Stimulated activated naive CD8-positive, alpha-beta T cell treated with anti-CD3 and anti-CD28 coated beads, Interleukin-15, amount 100 ng/mL, for 72 hours (primary cell): ENCODE measurements around the gene KLHL5.

ENCODE experiments used
- ATAC-seq: fragments of 150-1000 bp; cut with Tn5 transposase; 2 replicates; pipeline ENCODE4 v1.10.0; 2021; ENCODE audit warnings: mild to moderate bottlenecking, moderate library complexity
- DNase-seq, 2 donors: peaks; one replicate each; pipeline ENCODE4 v3.0.0; 2021 to 2022
- H3K27ac Mint-ChIP-seq, 2 donors: one replicate each; pipeline ENCODE4 v1.8.0; 2022; ENCODE audit warnings: mild to moderate bottlenecking in 2 of 2, mixed read lengths in 2 of 2, moderate library complexity in 2 of 2
- H3K27me3 Mint-ChIP-seq: one replicate; pipeline ENCODE4 v1.8.0; 2022; ENCODE audit warnings: mixed read lengths
- H3K4me1 Mint-ChIP-seq: one replicate; pipeline ENCODE4 v1.8.0; 2022; ENCODE audit warnings: mild to moderate bottlenecking, mixed read lengths
- H3K4me3 Mint-ChIP-seq, 2 donors: one replicate each; pipeline ENCODE4 v1.8.0; 2022; ENCODE audit warnings: mild to moderate bottlenecking in 2 of 2, mixed read lengths in 2 of 2, moderate library complexity in 1 of 2
- H3K9me3 Mint-ChIP-seq, 2 donors: one replicate each; pipeline ENCODE4 v1.8.0; 2022; ENCODE audit warnings: mixed read lengths in 2 of 2

The KLHL5 gene

DNA sequence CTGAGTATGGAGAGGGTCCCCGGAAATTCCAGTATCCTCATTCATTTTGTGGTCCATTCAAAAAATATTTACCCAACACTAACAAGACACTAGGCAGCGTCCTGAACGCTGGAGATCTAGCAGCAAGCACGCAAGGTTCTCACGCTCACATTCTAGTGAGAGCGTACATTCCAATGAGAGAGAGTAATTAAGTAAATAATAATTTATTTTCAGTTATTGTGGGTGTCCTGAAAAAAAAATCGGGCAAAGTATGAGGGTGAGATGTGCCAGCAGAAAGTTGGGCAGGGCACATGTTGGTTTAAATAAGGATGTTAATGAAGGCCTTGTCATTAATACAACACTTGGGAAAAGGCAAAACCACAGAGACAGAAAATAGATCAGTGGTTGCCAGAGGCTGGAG is 25.9 kb upstream of the KLHL5 start:
- DNase-seq (no peak), ATAC-seq (no peak)
- no peaks in the 10 kb centered on the region for H3K27me3 Mint-ChIP-seq
- H3K27ac Mint-ChIP-seq, result no peak overlapping the region
- no peak overlapping the region for H3K4me3 Mint-ChIP-seq
- H3K9me3 Mint-ChIP-seq, result no peaks in the 10 kb centered on the region
- peaks cover 54% of the 10 kb centered on the region for H3K4me1 Mint-ChIP-seq

DNA sequence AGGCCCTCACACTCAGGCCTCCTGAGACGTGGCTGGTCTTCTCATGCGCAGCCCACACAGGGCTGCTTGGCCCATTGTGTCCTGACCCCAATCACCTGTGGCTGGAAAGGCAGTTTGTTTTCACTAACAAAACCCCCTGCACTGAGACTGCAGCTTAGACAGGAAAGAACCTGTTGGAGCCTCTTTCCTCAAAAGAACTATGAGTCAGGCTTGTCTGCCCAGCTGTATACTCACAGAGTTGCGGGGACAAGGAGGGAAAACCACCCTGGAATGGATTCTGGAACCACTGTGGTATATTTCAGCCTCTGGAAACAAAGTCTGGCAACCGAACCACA is 24.6 kb upstream of the KLHL5 start:
- Mint-ChIP-seq H3K4me3 (no peak overlapping the region), H3K27me3 (no peaks in the 10 kb centered on the region), H3K27ac (no peak overlapping the region), H3K9me3 (no peaks in the 10 kb centered on the region), H3K4me1 (peaks cover 56% of the 10 kb centered on the region)
- DNase-seq, result no peak
- no peak for ATAC-seq

DNA sequence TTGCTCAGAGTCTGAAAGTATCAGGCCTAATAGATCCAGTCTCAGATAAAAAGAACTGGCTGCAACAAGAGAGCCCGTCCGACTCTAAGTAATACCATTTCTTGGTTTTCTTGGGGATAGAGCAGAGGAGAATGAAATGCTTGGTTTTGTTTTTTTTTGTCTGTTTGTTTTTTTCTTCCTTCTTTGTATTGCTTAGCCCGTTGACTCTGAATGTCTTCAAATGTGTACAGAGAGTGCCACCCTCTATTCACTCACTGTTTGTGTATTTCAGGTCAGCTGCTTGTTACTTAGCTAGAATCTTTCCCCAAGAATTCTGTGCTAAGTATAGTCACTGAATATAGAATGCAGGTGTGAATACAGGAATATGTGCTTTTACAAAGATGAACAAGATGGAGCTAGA is 24.1 kb upstream of the KLHL5 start:
- Mint-ChIP-seq H3K9me3 (no peaks in the 10 kb centered on the region), H3K27me3 (no peaks in the 10 kb centered on the region), H3K4me1 (peaks cover 54% of the 10 kb centered on the region), H3K27ac (peak overlapping the region in 1 of 2 donors; percentile 2), H3K4me3 (no peak overlapping the region)
- DNase-seq, result no peak
- no peak for ATAC-seq

DNA sequence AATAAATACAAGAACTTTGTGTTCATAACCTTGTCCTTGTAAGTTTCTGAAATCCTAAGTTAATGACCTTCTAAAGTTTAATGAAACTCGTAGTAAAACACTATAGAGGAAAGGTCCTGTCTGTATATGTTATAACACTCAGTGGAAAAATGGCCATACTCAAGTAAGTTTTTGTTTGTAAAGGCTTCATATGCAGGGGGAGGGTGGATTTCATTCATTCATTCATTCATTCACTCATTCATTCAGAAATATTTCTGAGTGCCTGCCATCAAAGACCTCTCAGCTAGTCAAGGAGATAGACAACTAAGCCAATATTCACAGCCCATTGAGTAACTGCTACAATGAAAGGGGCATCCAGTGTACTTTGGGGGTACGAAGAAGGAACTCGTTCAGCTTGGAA is 22.9 kb upstream of the KLHL5 start:
- H3K4me1 Mint-ChIP-seq, result peaks cover 56% of the 10 kb centered on the region
- no peak for ATAC-seq

DNA sequence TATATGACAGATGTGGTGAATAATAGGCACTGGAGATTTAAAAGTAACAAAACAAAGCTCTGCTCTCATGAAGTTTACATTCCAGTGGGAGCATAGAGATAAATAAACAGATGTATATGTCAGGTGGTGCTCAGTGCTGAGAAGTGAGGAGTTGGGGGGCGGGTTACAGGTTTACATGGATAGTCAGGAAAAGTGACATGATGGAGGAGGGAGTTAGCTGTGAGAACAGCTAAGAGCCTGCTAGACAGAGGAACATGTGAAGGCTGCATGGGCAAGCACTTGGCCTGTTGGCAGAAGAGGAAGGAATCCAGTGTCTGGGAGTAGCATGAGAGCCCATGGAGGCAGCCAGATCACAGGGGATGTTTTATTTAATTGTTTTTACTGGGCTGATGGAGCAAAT is 19.7 kb upstream of the KLHL5 start:
- Mint-ChIP-seq H3K27me3 (no peaks in the 10 kb centered on the region), H3K27ac (peak overlapping the region in 1 of 2 donors; percentile 82), H3K4me3 (peak overlapping the region; percentile 1 to 12), H3K4me1 (peaks cover 46% of the 10 kb centered on the region), H3K9me3 (no peaks in the 10 kb centered on the region)
- no peak for ATAC-seq
- no peak for DNase-seq

More for the DNA sequence above, 22.9 kb upstream of the KLHL5 start:
- Mint-ChIP-seq H3K27me3 (no peaks in the 10 kb centered on the region), H3K4me3 (no peak overlapping the region), H3K27ac (no peak overlapping the region), H3K9me3 (no peaks in the 10 kb centered on the region)
- no peak for DNase-seq

DNA sequence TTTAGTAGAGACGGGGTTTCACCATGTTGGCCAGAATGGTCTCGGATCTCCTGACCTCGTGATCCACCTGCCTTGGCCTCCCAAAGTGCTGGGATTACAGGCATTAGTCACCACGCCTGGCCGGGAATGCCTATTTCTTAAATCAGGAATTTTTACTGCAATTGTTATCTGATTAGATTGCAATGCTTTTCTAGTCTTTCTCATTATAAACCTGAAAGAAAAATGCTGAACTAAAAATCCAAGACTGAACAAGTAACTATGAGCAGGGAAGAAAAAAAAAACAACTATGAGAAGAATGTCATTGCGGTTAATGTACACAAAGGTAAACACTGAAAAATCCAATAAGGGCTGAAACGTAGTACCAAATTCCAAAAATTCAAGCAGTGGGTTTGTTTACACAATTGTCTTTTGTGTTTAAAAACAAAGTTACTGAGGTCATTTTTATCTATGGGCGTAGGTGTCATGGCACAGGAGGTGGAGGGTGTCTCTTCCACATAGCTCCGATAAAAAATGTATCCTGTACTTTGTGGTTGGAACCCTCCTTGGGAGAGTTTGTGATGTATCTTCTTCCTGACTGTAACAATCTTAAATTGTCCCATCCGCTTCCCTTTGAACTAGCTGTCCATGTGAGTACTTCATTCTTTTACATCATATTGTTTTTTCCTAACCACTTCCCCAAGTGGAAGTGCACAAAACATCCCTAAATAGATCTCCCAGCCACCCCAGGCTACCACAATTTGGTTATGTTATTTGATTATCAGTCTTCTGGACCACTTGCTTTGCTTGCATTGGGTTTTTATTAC is 18.8 kb upstream of the KLHL5 start:
- DNase-seq, result no peak
- Mint-ChIP-seq H3K27me3 (no peaks in the 10 kb centered on the region), H3K4me1 (peaks cover 51% of the 10 kb centered on the region), H3K4me3 (peak overlapping the region; percentile 86 to 87), H3K9me3 (no peaks in the 10 kb centered on the region), H3K27ac (peak overlapping the region; percentile 81 to 95)
- no peak for ATAC-seq

DNA sequence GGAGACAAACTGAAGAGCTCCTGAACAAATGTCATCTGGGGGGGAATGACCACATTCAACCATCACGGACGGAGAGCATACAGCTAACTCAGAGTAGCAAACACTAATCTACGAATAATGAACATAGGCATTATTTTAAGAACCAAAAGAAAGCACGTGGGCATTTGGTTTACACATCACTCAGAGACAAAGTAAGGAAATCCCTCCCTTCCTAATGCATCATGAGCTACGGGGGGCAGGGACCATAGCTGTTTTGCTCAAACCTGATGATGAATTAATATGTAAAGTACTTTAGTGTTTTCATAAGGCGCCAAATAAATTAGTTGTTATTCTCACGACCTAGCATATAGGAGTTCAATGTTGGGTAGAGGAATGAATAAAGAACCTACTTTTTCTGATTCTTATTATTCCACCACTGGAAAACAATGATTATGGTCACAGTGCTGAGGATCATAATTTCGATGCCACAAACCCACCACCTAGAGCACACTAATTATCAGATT is 18.1 kb upstream of the KLHL5 start:
- Mint-ChIP-seq H3K27ac (peak overlapping the region; percentile 81 to 95), H3K9me3 (no peaks in the 10 kb centered on the region), H3K27me3 (no peaks in the 10 kb centered on the region), H3K4me3 (peak overlapping the region; percentile 86 to 87), H3K4me1 (peaks cover 57% of the 10 kb centered on the region)
- peak in 1 of 2 donors; percentile 26 for DNase-seq
- ATAC-seq, result peak; percentile 33

DNA sequence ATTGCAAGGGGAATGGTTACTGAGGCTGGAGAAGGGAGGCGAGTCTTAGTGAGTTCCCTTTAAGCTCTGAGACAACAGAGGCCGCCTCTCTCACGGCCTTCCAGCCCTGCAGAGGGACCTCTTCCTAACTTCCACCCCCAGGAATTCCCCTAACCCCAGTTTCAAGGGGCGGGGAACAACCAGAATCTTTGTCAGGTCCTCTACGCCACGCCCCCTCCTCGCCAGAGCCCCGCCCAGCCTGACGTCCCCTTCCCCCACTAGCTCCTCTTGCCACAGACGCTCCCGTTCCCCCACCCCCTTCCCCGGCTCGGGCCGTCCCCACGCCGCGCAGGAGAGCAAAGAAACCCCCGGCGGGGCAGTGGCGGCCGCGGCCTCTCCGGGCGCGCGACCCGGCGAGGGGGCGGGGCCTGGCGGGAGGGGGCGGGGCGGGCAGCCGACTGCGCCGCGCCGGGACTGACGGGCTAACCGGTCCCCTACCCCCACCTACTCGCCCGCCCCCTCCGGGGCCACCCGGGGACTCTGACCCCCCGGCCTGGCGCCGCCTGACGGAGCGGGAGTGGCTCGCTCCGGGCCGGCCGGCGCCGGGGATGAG is 17.6 kb upstream of the KLHL5 start:
- peak; percentile 89 for ATAC-seq
- no peaks in the 10 kb centered on the region for H3K9me3 Mint-ChIP-seq
- H3K27me3 Mint-ChIP-seq, result no peaks in the 10 kb centered on the region
- H3K27ac Mint-ChIP-seq, result peak overlapping the region; percentile 81 to 95
- DNase-seq, result peak; percentile 92 to 96
- peaks cover 54% of the 10 kb centered on the region for H3K4me1 Mint-ChIP-seq
- H3K4me3 Mint-ChIP-seq, result peak overlapping the region; percentile 86 to 87

DNA sequence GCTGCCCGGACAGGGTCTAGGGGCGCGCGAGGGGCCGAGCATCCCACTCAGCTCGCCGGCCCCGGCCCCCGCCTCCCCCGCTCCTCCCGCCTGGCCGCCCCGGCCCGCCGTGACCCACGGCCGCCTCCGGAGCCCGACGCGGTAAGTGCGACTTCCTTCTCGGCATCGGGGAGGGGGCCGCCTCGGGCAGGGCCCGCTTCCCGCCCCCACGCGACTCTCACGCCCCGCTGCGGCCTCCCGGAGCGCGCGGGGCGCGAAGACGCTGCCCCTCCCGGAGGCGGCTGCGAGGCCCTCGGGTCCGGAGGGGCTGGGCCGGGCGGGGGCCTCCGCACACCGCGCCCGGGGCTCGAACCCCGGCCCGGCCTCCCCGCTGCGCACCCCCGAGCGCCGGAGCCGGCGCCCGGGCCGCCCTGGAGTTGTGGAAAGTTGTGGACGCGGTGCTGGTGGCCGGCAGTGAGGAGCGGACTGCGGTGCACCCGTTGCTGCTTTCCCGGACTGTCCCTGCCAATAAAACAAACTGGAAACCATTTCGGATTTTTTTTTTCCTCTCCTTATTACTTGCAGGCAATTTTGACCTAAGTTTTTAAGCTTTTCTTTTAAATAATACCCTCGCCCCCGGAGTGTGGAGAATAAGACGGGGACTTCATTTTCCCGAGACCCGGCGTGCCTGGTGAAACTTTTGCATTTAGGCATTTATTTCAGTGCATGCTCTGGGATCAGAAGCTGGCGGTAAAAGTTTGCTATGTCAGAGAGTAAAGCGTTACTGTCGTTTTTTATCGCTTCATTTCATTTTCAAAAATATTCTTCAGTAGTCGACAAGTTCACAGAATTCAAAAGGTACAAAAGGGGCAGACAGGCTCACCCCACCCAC is 16.8 kb upstream of the KLHL5 start:
- peak overlapping the region; percentile 92 to 94 for H3K27ac Mint-ChIP-seq
- H3K27me3 Mint-ChIP-seq, result no peaks in the 10 kb centered on the region
- H3K9me3 Mint-ChIP-seq, result no peaks in the 10 kb centered on the region
- no peak for DNase-seq
- H3K4me1 Mint-ChIP-seq, result peaks cover 52% of the 10 kb centered on the region
- peak; percentile 44 for ATAC-seq
- peak overlapping the region; percentile 84 to 92 for H3K4me3 Mint-ChIP-seq

DNA sequence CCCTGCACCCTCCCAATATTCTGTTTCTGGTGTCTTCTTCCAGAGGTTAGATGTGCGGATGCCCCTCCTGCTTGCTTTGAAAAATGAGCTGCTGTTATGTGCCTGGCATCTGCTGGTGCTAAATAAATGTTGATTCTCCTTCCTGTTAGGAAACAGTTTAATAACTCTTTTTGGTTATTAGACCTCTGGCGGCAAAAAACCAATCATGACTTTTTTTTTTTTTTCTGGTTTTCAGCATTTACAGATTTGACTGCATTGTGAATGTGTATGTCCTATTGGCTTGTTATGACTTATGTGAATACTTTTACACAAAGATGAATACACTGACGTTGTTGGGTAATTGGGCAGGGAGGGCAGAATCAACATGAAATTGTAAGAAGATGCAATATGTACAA is 16.2 kb upstream of the KLHL5 start:
- no peak for DNase-seq
- peak overlapping the region; percentile 84 to 92 for H3K4me3 Mint-ChIP-seq
- ATAC-seq, result no peak
- no peaks in the 10 kb centered on the region for H3K9me3 Mint-ChIP-seq
- peaks cover 58% of the 10 kb centered on the region for H3K4me1 Mint-ChIP-seq
- peak overlapping the region; percentile 2 to 97 for H3K27ac Mint-ChIP-seq
- H3K27me3 Mint-ChIP-seq, result no peaks in the 10 kb centered on the region

DNA sequence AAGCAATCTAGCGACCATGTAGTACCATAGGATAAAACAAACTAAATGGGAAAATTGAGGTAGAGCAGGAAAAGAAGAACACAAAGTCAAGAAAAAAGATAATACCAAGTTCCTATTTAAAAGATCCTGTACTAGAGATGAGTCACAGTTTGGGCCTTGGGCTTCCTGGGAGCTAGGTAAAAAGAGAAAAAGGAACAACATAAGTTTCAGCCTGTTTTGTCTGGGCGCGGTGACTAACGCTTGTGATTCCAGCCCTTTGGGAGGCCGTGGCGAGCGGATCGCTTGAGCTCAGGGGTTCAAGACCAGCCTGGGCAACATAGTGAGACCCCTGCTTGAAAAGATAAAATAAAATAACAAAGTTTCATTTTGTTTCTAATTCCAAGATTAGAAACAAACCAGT is 15.8 kb upstream of the KLHL5 start:
- Mint-ChIP-seq H3K4me3 (peak overlapping the region; percentile 84 to 92), H3K9me3 (no peaks in the 10 kb centered on the region), H3K27ac (peak overlapping the region; percentile 2 to 97), H3K27me3 (no peaks in the 10 kb centered on the region), H3K4me1 (peaks cover 61% of the 10 kb centered on the region)
- ATAC-seq (no peak), DNase-seq (no peak)

DNA sequence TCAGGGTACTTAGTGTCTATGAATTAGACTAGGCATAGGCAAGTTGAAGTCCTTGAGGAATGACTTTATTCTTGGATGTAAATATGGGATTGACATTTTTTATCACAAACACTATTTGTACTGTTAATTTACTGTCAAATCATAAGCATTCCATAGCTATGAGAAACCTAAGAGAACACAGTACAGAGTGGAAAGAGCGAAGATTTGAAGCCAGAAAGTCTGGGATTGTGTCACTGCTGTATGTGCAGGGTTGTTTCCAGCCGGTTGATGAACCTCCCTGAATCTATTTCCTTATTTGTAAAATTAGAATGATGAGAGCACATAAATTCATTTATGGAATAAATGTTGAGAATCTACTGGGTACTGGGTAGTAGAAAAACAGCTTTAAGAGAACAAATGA is 14.4 kb upstream of the KLHL5 start:
- peaks cover 54% of the 10 kb centered on the region for H3K4me1 Mint-ChIP-seq
- ATAC-seq, result no peak
- DNase-seq, result no peak
- no peaks in the 10 kb centered on the region for H3K9me3 Mint-ChIP-seq
- no peak overlapping the region for H3K27ac Mint-ChIP-seq
- peak overlapping the region; percentile 11 to 43 for H3K4me3 Mint-ChIP-seq
- H3K27me3 Mint-ChIP-seq, result no peaks in the 10 kb centered on the region

DNA sequence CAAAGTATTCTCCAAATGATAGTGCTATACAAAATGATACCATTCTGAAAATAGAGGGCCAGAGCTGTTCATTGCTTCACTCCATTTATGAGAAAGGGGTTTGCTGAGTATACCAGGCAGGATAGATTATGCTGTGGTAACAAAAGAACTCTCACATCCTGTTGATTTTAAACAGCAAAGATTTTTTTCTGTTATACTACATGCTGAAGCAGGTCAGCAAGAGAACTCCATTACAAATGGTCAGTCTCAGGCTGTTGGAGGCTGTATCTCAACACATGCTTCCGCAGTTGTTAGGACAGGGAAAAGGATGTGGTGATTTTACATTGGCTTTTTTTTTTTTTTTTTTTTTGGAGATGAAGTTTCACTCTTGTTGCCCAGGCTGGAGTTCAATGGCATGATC is 13.7 kb upstream of the KLHL5 start:
- DNase-seq, result no peak
- Mint-ChIP-seq H3K4me1 (peaks cover 49% of the 10 kb centered on the region), H3K4me3 (peak overlapping the region; percentile 12 to 21), H3K27ac (peak overlapping the region in 1 of 2 donors; percentile 27), H3K27me3 (no peaks in the 10 kb centered on the region), H3K9me3 (no peaks in the 10 kb centered on the region)
- ATAC-seq, result peak; percentile 29

DNA sequence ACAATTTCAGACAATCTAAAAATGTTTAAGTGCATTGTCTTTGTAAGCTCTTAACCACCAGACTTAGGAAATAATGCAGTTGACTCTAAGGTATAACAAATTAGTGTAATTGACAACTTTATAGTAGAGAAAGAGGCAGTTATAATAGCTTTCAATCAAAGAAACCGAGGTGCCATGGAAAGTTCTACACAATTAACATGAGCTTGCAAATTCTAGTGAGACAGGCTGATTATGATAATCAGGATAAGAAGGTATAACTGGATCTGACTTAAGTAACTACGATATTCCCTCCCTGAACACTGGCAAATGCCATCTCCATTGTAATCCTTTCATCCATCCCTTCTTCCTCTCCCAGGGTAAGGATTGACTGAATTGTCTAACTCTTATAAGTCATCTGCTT is 11.4 kb upstream of the KLHL5 start:
- ATAC-seq (no peak), DNase-seq (no peak)
- H3K4me3 Mint-ChIP-seq, result no peak overlapping the region
- H3K9me3 Mint-ChIP-seq, result no peaks in the 10 kb centered on the region
- peaks cover 42% of the 10 kb centered on the region for H3K4me1 Mint-ChIP-seq
- H3K27me3 Mint-ChIP-seq, result no peaks in the 10 kb centered on the region
- no peak overlapping the region for H3K27ac Mint-ChIP-seq

DNA sequence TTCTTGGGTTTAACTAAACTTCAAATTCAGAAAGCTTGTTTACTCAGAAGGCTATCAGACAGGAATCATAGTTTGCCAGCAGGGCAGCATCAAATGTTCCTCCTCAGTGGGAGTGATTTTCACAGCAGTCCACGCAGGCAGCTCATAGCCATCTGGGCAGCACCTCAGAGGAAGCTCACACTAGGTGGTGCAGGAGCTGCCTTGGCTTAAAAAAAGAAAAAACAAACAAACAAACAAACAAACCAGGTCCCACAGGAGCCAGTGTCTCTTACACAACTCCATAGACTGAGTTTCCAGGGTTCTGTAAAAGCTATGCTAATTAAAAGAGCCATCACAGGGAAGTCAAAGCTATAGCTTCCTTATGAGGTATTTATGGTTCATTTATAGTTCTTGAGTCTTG is 10.5 kb upstream of the KLHL5 start:
- ATAC-seq (no peak), DNase-seq (no peak)
- Mint-ChIP-seq H3K27me3 (no peaks in the 10 kb centered on the region), H3K4me1 (peaks cover 33% of the 10 kb centered on the region), H3K4me3 (no peak overlapping the region), H3K9me3 (no peaks in the 10 kb centered on the region), H3K27ac (no peak overlapping the region)

DNA sequence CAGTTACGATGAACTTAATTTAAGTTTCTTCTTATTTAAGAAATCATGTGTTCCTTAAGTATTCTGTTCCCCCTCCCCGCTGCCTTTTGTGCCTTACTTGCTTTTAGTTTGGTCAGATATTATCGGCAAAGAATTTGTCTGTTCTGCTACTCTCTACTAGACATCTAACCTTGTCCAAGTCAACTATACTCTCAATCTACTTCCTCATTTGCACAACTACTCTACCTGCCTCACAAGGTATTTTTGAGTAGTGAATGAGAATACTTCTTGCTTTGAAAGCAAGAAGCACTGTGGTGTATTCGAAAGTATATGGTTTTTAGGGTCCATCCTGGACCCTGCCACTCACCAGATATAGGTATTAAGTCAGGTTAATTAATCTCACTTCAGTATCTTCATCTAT is 8.0 kb upstream of the KLHL5 start:
- no peaks in the 10 kb centered on the region for H3K27me3 Mint-ChIP-seq
- peaks cover 13% of the 10 kb centered on the region for H3K4me1 Mint-ChIP-seq
- H3K4me3 Mint-ChIP-seq, result no peak overlapping the region
- no peaks in the 10 kb centered on the region for H3K9me3 Mint-ChIP-seq
- no peak for DNase-seq
- no peak overlapping the region for H3K27ac Mint-ChIP-seq
- no peak for ATAC-seq
